Trophoblast cell (in vitro differentiated cells and primary cell): ENCODE results near the gene SMAP2.

Experiments used
- DNase-seq, 2 donors: peaks; one replicate each; pipeline ENCODE4 v3.0.0-alpha.2; 2016
- H2AFZ ChIP-seq: 2 replicates; pipeline ENCODE4 v1.6.1; 2013; ENCODE audit warnings: low read length, moderate library complexity, mild to moderate bottlenecking; ENCODE audit not compliant: insufficient read depth, poor library complexity
- H2AK5ac ChIP-seq: 2 replicates; pipeline ENCODE4 v1.6.1; 2013; ENCODE audit warnings: mild to moderate bottlenecking, low read length
- H2BK120ac ChIP-seq: 2 replicates; pipeline ENCODE4 v1.6.1; 2013; ENCODE audit warnings: low read length, mild to moderate bottlenecking, moderate library complexity; ENCODE audit not compliant: insufficient read depth, poor library complexity
- H2BK12ac ChIP-seq: 2 replicates; pipeline ENCODE4 v1.6.1; 2013; ENCODE audit warnings: mild to moderate bottlenecking, low read length, moderate library complexity
- H2BK5ac ChIP-seq: 2 replicates; pipeline ENCODE4 v1.6.1; 2013; ENCODE audit warnings: low read length, low read depth, moderate library complexity, mild to moderate bottlenecking; ENCODE audit not compliant: poor library complexity
- H3K14ac ChIP-seq: 2 replicates; pipeline ENCODE4 v1.6.1; 2013; ENCODE audit warnings: mild to moderate bottlenecking, low read length
- H3K18ac ChIP-seq: 2 replicates; pipeline ENCODE4 v1.6.1; 2013; ENCODE audit warnings: mild to moderate bottlenecking, low read length
- H3K23ac ChIP-seq: 2 replicates; pipeline ENCODE4 v1.6.1; 2013; ENCODE audit warnings: low read length
- H3K27ac ChIP-seq: 2 replicates; pipeline ENCODE4 v1.5.1; 2013; ENCODE audit warnings: low read depth, mild to moderate bottlenecking, inconsistent platforms, low read length, moderate library complexity
- H3K27me3 ChIP-seq: 2 replicates; pipeline ENCODE4 v1.6.1; 2013; ENCODE audit warnings: inconsistent platforms, mild to moderate bottlenecking, low read length, moderate library complexity; ENCODE audit not compliant: insufficient read depth
- H3K36me3 ChIP-seq, 2 experiments: 1 replicate in 1 of 2; 2 replicates in 1 of 2; pipeline ENCODE4 v1.6.1; 2013; ENCODE audit warnings: low read length in 2 of 2, mild to moderate bottlenecking in 2 of 2, moderate library complexity in 1 of 2; ENCODE audit not compliant: insufficient read depth in 2 of 2, control insufficient read depth in 1 of 2
- H3K4ac ChIP-seq: 2 replicates; pipeline ENCODE4 v1.6.1; 2013; ENCODE audit warnings: low read depth, mild to moderate bottlenecking, low read length, moderate library complexity
- H3K4me1 ChIP-seq, 2 experiments: 1 replicate in 1 of 2; 2 replicates in 1 of 2; pipeline ENCODE4 v1.6.1; 2013; ENCODE audit warnings: low read length in 2 of 2, mild to moderate bottlenecking in 2 of 2, moderate library complexity in 1 of 2; ENCODE audit not compliant: insufficient read depth in 2 of 2, control insufficient read depth in 1 of 2
- H3K4me2 ChIP-seq: 2 replicates; pipeline ENCODE4 v1.6.1; 2013; ENCODE audit warnings: inconsistent platforms, mild to moderate bottlenecking, low read length, moderate library complexity
- H3K4me3 ChIP-seq: 2 replicates; pipeline ENCODE4 v1.5.1; 2013; ENCODE audit warnings: mild to moderate bottlenecking, low read depth, low read length, inconsistent platforms
- H3K79me1 ChIP-seq: one replicate; pipeline ENCODE4 v1.6.1; 2013; ENCODE audit warnings: low read length
- H3K79me2 ChIP-seq: 2 replicates; pipeline ENCODE4 v1.6.1; 2013; ENCODE audit warnings: low read length, mild to moderate bottlenecking; ENCODE audit not compliant: control insufficient read depth, insufficient read depth, poor library complexity
- H3K9ac ChIP-seq: 2 replicates; pipeline ENCODE4 v1.6.1; 2013; ENCODE audit warnings: mild to moderate bottlenecking, low read length
- H3K9me3 ChIP-seq: 2 replicates; pipeline ENCODE4 v1.6.1; 2013; ENCODE audit warnings: low read depth, mild to moderate bottlenecking, control low read depth, inconsistent platforms, low read length; ENCODE audit not compliant: insufficient read depth
- H4K12ac ChIP-seq: 2 replicates; pipeline ENCODE4 v1.6.1; 2013; ENCODE audit warnings: low read depth, mild to moderate bottlenecking, low read length, moderate library complexity
- H4K8ac ChIP-seq: 2 replicates; pipeline ENCODE4 v1.6.1; 2013; ENCODE audit warnings: low read depth, mild to moderate bottlenecking, low read length, moderate library complexity
- H4K91ac ChIP-seq: one replicate; pipeline ENCODE4 v1.6.1; 2013; ENCODE audit warnings: low read depth, mild to moderate bottlenecking, low read length, moderate library complexity
- WGBS: extraction: QIAGEN DNeasy Blood & Tissue Kit; methylation state at CpG from one replicate; pipeline ENCODE4 v1.1.7; 2013; ENCODE audit warnings: missing lambda C conversion rate; ENCODE audit not compliant: insufficient read length, insufficient coverage; ENCODE audit errors: extremely low coverage; 5-methylcytosine and 5-hydroxymethylcytosine counted together

SMAP2 gene

DNA sequence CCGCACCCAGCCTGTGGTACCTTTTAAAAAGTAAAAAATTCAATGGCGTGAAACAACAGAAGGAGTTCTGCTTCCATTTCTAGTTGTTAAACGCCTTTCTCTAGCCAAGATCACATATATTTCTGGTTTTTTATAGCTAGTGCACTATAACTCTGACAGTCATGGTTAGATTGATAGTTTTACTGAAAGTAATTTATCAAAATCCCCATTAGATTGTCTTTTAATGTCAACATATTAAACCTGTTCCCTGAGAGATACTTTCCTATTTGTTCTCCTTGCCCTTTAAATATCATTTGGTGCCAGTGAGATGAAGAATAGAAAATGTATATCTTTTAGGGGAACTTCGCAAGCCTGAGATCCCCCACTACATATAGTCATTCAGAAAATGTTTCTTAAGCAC, 7.3 kb downstream of the SMAP2 start:
- H3K27me3 ChIP-seq: no peaks in the 10 kb centered on the region
- DNase-seq: no peak
- no peaks in the 10 kb centered on the region for H3K9me3 ChIP-seq
- H2BK120ac ChIP-seq: no peak overlapping the region
- no peaks in the 10 kb centered on the region for H3K79me2 ChIP-seq
- no peak overlapping the region for H4K8ac ChIP-seq
- H3K23ac ChIP-seq: no peak overlapping the region
- H2AK5ac ChIP-seq: no peak overlapping the region
- H3K79me1 ChIP-seq: no peaks in the 10 kb centered on the region
- H2BK5ac ChIP-seq: no peak overlapping the region
- no peak overlapping the region for H4K91ac ChIP-seq
- H3K18ac ChIP-seq: no peak overlapping the region
- H3K14ac ChIP-seq: no peak overlapping the region
- H4K12ac ChIP-seq: no peak overlapping the region
- WGBS: no CpG with 5 or more reads among the region's 4 CpGs
- no peaks in the 10 kb centered on the region for H3K36me3 ChIP-seq
- H3K27ac ChIP-seq: no peak overlapping the region
- H3K4me2 ChIP-seq: no peak overlapping the region
- no peak overlapping the region for H3K4ac ChIP-seq
- no peak overlapping the region for H2BK12ac ChIP-seq
- H2AFZ ChIP-seq: no peak overlapping the region
- H3K4me3 ChIP-seq: no peak overlapping the region
- H3K4me1 ChIP-seq: no peaks in the 10 kb centered on the region
- no peak overlapping the region for H3K9ac ChIP-seq

DNA sequence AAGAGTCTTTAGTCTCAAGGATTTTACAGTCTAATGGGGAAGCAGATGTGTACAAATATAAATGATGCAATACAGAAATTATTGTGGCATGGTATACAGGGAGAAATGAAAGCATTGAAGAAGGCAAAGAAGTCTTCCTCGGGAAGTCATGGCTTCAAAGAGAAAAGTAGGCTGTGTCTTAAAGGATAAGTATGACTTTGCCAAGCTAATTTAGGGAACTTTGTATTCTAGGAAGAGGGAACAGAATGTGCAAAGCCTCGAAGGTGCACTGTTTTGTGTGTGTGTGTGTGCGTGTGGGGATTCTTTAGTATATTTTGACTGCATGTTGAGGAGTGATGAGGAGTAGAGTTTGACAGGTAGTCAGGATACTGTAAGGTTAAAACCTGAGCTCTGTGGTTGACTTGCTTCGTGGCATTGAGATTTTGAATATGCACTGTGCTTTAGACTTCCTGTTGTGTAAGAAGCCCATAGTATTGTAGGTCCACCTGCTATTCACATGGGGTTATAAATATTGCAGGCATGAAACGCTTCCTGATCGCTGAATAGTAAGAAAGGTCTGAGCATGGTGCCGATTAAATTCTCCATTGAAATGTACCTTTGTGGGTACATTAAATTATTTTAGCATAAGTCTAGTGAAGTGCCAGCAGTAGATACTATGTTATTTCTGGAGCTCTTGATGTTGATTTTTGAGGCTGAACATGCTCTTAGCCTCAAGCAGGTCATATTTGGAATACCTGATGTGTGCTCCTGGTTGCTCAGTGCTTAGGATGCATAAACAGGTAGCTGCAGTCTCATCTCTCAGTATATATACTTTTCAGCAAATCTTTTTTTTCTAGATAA, 8.0 kb downstream of the SMAP2 start:
- H3K4ac ChIP-seq: no peak overlapping the region
- no peak overlapping the region for H4K12ac ChIP-seq
- no peak overlapping the region for H2BK12ac ChIP-seq
- H3K9me3 ChIP-seq: no peaks in the 10 kb centered on the region
- no peak overlapping the region for H3K23ac ChIP-seq
- no peak overlapping the region for H3K27ac ChIP-seq
- H3K36me3 ChIP-seq: no peaks in the 10 kb centered on the region
- peak in 1 of 2 donors; percentile 42 for DNase-seq
- H3K79me1 ChIP-seq: no peaks in the 10 kb centered on the region
- H3K4me2 ChIP-seq: no peak overlapping the region
- H3K79me2 ChIP-seq: no peaks in the 10 kb centered on the region
- no peak overlapping the region for H3K4me3 ChIP-seq
- H3K9ac ChIP-seq: no peak overlapping the region
- no peak overlapping the region for H2BK5ac ChIP-seq
- H2AK5ac ChIP-seq: no peak overlapping the region
- H3K18ac ChIP-seq: no peak overlapping the region
- H4K91ac ChIP-seq: no peak overlapping the region
- H4K8ac ChIP-seq: no peak overlapping the region
- no CpG with 5 or more reads among the region's 7 CpGs for WGBS
- H3K27me3 ChIP-seq: no peaks in the 10 kb centered on the region
- H2AFZ ChIP-seq: no peak overlapping the region
- no peak overlapping the region for H2BK120ac ChIP-seq
- H3K14ac ChIP-seq: no peak overlapping the region
- no peaks in the 10 kb centered on the region for H3K4me1 ChIP-seq

DNA sequence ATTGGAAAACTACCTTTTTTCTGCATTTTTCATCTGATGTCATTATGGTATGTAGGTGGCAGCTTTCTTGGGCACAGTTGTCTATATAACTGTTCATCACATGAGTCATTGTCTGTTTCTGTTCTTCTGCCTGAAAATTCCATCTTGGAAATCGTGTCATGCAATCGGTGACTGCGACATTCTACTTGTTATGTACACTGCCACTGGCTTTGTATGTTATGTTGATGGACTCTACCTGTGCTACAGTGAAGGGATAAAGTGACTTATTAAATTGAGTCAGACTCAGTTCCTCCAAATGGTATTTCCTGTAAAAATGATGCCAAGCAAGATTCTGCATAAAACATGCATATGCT, 8.6 kb downstream of the SMAP2 start:
- H4K12ac ChIP-seq: no peak overlapping the region
- no peak overlapping the region for H2BK120ac ChIP-seq
- H3K4me2 ChIP-seq: no peak overlapping the region
- H2BK5ac ChIP-seq: no peak overlapping the region
- no peak overlapping the region for H2BK12ac ChIP-seq
- H3K9me3 ChIP-seq: no peaks in the 10 kb centered on the region
- no peak overlapping the region for H2AK5ac ChIP-seq
- H3K9ac ChIP-seq: no peak overlapping the region
- no peaks in the 10 kb centered on the region for H3K36me3 ChIP-seq
- no peak overlapping the region for H3K18ac ChIP-seq
- no peaks in the 10 kb centered on the region for H3K4me1 ChIP-seq
- no peak overlapping the region for H3K27ac ChIP-seq
- WGBS: no CpG with 5 or more reads among the region's 3 CpGs
- no peaks in the 10 kb centered on the region for H3K79me2 ChIP-seq
- H4K91ac ChIP-seq: no peak overlapping the region
- H3K4ac ChIP-seq: no peak overlapping the region
- H2AFZ ChIP-seq: no peak overlapping the region
- H3K23ac ChIP-seq: no peak overlapping the region
- no peak overlapping the region for H3K4me3 ChIP-seq
- no peaks in the 10 kb centered on the region for H3K79me1 ChIP-seq
- H4K8ac ChIP-seq: no peak overlapping the region
- DNase-seq: peak in 1 of 2 donors; percentile 48
- H3K27me3 ChIP-seq: no peaks in the 10 kb centered on the region
- no peak overlapping the region for H3K14ac ChIP-seq

DNA sequence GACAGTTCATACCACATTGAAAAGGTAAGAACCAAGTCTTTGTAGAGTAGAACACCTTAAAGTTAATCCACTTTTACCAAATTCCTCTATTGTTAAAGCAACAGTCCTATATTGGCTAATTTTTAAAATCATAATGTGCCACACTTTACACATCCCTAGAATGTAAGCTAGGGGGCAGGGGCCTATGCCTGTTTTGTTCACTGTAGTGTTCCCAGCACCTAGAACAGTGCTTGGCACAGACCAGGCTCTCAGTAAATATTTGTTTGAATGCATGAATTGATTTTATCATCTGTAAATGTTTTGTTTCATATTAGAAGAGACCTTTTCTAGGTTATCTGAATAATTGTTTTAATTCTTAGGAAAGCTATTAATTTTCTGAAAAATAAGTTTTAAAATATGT, 9.1 kb downstream of the SMAP2 start:
- Histone ChIP-seq H3K4me1 (no peaks in the 10 kb centered on the region), H3K9me3 (no peaks in the 10 kb centered on the region), H2AK5ac (no peak overlapping the region), H3K79me2 (no peaks in the 10 kb centered on the region), H2BK120ac (no peak overlapping the region), H4K8ac (no peak overlapping the region), H3K79me1 (no peaks in the 10 kb centered on the region), H3K4me3 (no peak overlapping the region), H4K12ac (no peak overlapping the region), H3K9ac (no peak overlapping the region), H3K18ac (no peak overlapping the region), H2BK5ac (no peak overlapping the region), H3K4ac (no peak overlapping the region), H3K27me3 (no peaks in the 10 kb centered on the region), H3K4me2 (no peak overlapping the region), H2BK12ac (no peak overlapping the region), H3K23ac (no peak overlapping the region), H4K91ac (no peak overlapping the region), H2AFZ (no peak overlapping the region), H3K14ac (no peak overlapping the region), H3K27ac (no peak overlapping the region), H3K36me3 (no peaks in the 10 kb centered on the region)
- DNase-seq: no peak
